Central memory CD8-positive, alpha-beta T cell (primary cell): Measurements from ENCODE around the gene ARID1B.
A peak's percentile ranks its signal among the peaks of the same experiment; 100 is the strongest.

Experiments
- ATAC-seq: fragments of 150-1000 bp; cut with Tn5 transposase; replicated peaks from 2 replicates; pipeline ENCODE4 v1.10.0; 2022; ENCODE audit warnings: mild to moderate bottlenecking, moderate FRiP score, moderate number of reproducible peaks; ENCODE audit not compliant: poor library complexity, severe bottlenecking; ENCODE audit errors: extremely low read depth
- DNase-seq, 2 donors: peaks; one replicate each; pipeline ENCODE4 v3.0.0; 2021; ENCODE audit warnings: low spot score in 2 of 2
- H3K27ac Mint-ChIP-seq: one replicate; pipeline ENCODE4 v1.8.0; 2022; ENCODE audit warnings: low read depth, mild to moderate bottlenecking, moderate library complexity, mixed read lengths
- H3K27me3 Mint-ChIP-seq: one replicate; pipeline ENCODE4 v1.8.0; 2022; ENCODE audit warnings: mixed read lengths
- H3K36me3 Mint-ChIP-seq: one replicate; pipeline ENCODE4 v1.8.0; 2022; ENCODE audit warnings: mild to moderate bottlenecking, moderate library complexity, mixed read lengths; ENCODE audit not compliant: insufficient read depth
- H3K4me1 Mint-ChIP-seq: one replicate; pipeline ENCODE4 v1.8.0; 2022; ENCODE audit warnings: mixed read lengths
- H3K4me3 Mint-ChIP-seq: one replicate; pipeline ENCODE4 v1.8.0; 2022; ENCODE audit warnings: mild to moderate bottlenecking, moderate library complexity, mixed read lengths
- H3K9me3 Mint-ChIP-seq: one replicate; pipeline ENCODE4 v1.8.0; 2022; ENCODE audit warnings: mixed read lengths

The ARID1B gene

GRCh38 chr6:157244780-157245179 lies 467.6 kb downstream of the ARID1B start:
- DNase-seq (no peak), ATAC-seq (no peak)
- H3K9me3 Mint-ChIP-seq: peaks cover 5% of the 10 kb centered on the region
- no peak overlapping the region for H3K4me3 Mint-ChIP-seq
- no peak overlapping the region for H3K27ac Mint-ChIP-seq
- H3K4me1 Mint-ChIP-seq: peaks cover 10% of the 10 kb centered on the region
- H3K27me3 Mint-ChIP-seq: peaks cover 42% of the 10 kb centered on the region
- H3K36me3 Mint-ChIP-seq: no peaks in the 10 kb centered on the region

DNA sequence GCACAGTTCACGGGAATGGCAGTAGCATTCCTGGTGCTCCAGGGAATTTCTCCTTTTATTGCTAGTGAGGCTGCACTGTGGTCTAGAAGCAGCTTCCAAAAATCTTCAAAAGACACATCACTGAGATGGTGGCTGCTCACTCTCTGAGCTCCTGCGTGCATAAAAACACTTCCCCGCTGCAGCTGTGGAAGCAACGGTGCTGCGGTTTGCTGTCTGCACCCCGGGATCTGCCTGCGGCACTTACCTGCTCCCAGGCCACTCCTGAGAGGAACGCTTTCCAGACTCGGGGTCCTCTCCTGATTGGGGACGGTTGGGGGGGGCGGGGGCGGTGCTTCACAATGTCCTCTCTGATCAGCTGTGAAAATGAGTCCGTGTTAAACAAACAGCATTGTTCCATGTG lies 468.3 kb downstream of the ARID1B start:
- no peak overlapping the region for H3K27ac Mint-ChIP-seq
- no peak overlapping the region for H3K4me3 Mint-ChIP-seq
- peaks cover 10% of the 10 kb centered on the region for H3K4me1 Mint-ChIP-seq
- H3K27me3 Mint-ChIP-seq: peaks cover 42% of the 10 kb centered on the region
- H3K36me3 Mint-ChIP-seq: no peaks in the 10 kb centered on the region
- DNase-seq: no peak
- peaks cover 5% of the 10 kb centered on the region for H3K9me3 Mint-ChIP-seq
- no peak for ATAC-seq

- H3K36me3 Mint-ChIP-seq: no peaks in the 10 kb centered on the region
- peaks cover 42% of the 10 kb centered on the region for H3K27me3 Mint-ChIP-seq
- no peak overlapping the region for H3K27ac Mint-ChIP-seq
- H3K9me3 Mint-ChIP-seq: peaks cover 5% of the 10 kb centered on the region
- DNase-seq: no peak
- H3K4me1 Mint-ChIP-seq: peaks cover 10% of the 10 kb centered on the region
- no peak overlapping the region for H3K4me3 Mint-ChIP-seq
- no peak for ATAC-seq
Observed at GRCh38 chr6:157246048-157246630, 469.0 kb downstream of the ARID1B start.

GRCh38 chr6:157246771-157247484 lies 469.8 kb downstream of the ARID1B start:
- Mint-ChIP-seq H3K4me3 (no peak overlapping the region), H3K27ac (no peak overlapping the region), H3K9me3 (peaks cover 5% of the 10 kb centered on the region), H3K27me3 (peaks cover 44% of the 10 kb centered on the region), H3K4me1 (peaks cover 10% of the 10 kb centered on the region), H3K36me3 (no peaks in the 10 kb centered on the region)
- ATAC-seq (no peak), DNase-seq (no peak)

- no peak overlapping the region for H3K27ac Mint-ChIP-seq
Observed at GRCh38 chr6:157248264-157248663, 471.1 kb downstream of the ARID1B start.

GRCh38 chr6:157249826-157250225 lies 472.6 kb downstream of the ARID1B start:
- DNase-seq: no peak
- Mint-ChIP-seq H3K9me3 (no peaks in the 10 kb centered on the region), H3K27me3 (peaks cover 36% of the 10 kb centered on the region), H3K4me3 (no peak overlapping the region), H3K4me1 (peaks cover 8% of the 10 kb centered on the region), H3K36me3 (no peaks in the 10 kb centered on the region), H3K27ac (no peak overlapping the region)
- no peak for ATAC-seq

More at GRCh38 chr6:157248264-157248663, 471.1 kb downstream of the ARID1B start:
- Mint-ChIP-seq H3K4me3 (no peak overlapping the region), H3K4me1 (peaks cover 6% of the 10 kb centered on the region), H3K9me3 (peaks cover 5% of the 10 kb centered on the region), H3K27me3 (peaks cover 39% of the 10 kb centered on the region), H3K36me3 (no peaks in the 10 kb centered on the region)
- DNase-seq: no peak
- ATAC-seq: no peak

DNA sequence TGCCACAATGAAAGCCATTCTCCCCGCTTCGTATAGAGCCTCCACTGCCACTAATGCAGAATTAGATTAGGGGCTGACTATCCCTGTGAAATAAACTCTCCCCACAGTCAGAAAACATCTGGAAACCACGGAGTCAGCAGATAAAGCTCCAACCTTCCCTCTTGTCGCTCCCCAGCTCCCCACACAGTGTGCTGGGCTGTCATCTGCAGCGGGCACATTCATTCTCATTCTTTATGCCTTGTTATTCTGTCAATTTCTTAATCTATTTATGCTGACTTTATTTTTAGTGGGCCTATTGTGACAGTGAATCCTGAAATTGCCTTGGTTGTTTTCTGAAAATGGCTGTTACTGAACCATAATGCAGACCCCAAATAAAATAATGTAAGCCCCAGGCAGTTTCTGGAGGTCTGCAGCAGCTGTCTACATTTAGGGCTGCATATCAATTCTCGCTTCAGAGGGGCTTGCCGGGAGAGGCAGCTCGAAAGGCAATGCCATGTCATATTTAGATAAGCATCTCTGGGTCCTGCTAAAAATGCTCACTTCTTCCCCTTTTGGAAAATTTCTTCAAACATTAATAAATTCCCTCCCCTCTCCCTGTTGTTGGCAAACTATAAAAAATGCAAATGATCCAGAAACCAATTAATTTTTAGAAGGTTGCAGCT lies 474.5 kb downstream of the ARID1B start:
- Mint-ChIP-seq H3K4me3 (no peak overlapping the region), H3K27ac (no peak overlapping the region), H3K36me3 (no peaks in the 10 kb centered on the region), H3K4me1 (peaks cover 17% of the 10 kb centered on the region), H3K27me3 (peaks cover 50% of the 10 kb centered on the region), H3K9me3 (no peaks in the 10 kb centered on the region)
- DNase-seq (no peak), ATAC-seq (no peak)

DNA sequence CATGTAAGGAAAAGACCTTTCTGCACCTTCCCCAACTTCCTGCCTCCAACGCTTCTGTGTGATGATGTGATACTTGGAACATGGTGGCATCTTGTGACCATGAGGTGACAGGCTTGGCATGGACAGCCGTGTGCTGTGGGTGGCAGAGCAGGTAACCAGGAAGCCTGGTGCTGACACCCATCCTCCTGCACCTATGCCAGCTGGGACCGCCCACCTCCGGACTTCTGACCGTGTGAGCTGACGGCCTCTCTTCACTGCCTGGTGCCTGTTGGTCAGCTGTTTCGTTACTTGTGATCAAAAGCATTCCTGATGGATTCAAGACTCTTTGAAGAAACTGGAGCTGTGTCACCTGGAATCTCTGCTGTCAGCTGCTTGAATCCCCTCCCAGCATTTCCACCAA lies 475.8 kb downstream of the ARID1B start:
- Mint-ChIP-seq H3K36me3 (no peaks in the 10 kb centered on the region), H3K9me3 (no peaks in the 10 kb centered on the region), H3K27me3 (peaks cover 45% of the 10 kb centered on the region), H3K4me1 (peaks cover 22% of the 10 kb centered on the region), H3K4me3 (no peak overlapping the region), H3K27ac (no peak overlapping the region)
- DNase-seq: no peak
- ATAC-seq: no peak

GRCh38 chr6:157253699-157254098 lies 476.5 kb downstream of the ARID1B start:
- H3K27me3 Mint-ChIP-seq: peaks cover 45% of the 10 kb centered on the region
- H3K27ac Mint-ChIP-seq: no peak overlapping the region
- H3K4me3 Mint-ChIP-seq: no peak overlapping the region
- H3K9me3 Mint-ChIP-seq: no peaks in the 10 kb centered on the region
- peaks cover 2% of the 10 kb centered on the region for H3K36me3 Mint-ChIP-seq
- ATAC-seq (no peak), DNase-seq (no peak)
- peaks cover 24% of the 10 kb centered on the region for H3K4me1 Mint-ChIP-seq

- peaks cover 45% of the 10 kb centered on the region for H3K27me3 Mint-ChIP-seq
- no peaks in the 10 kb centered on the region for H3K9me3 Mint-ChIP-seq
Observed at GRCh38 chr6:157254538-157254937, 477.4 kb downstream of the ARID1B start.

DNA sequence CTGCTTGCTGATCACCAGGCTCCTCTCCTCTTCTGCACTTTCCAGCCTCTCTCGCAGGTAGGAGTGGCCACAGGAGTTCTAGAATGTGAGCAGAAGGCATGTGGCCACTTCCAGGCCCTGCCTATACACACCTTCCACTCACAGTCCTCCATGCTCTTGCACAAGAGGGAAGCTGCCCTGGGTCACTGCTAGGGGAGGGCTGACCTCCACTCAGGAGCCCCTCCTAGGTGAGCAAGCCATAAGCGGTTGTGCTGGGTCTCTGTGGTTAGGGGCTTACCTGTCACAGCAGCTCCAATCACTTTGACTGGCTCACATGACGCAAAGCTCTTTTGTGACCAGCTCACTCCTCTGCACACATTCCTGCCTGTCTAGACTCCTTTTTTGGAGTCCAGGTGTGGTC lies 477.9 kb downstream of the ARID1B start:
- H3K4me3 Mint-ChIP-seq: no peak overlapping the region
- no peaks in the 10 kb centered on the region for H3K9me3 Mint-ChIP-seq
- H3K4me1 Mint-ChIP-seq: peaks cover 31% of the 10 kb centered on the region
- ATAC-seq (no peak), DNase-seq (no peak)
- H3K36me3 Mint-ChIP-seq: peaks cover 5% of the 10 kb centered on the region
- H3K27me3 Mint-ChIP-seq: peaks cover 45% of the 10 kb centered on the region
- no peak overlapping the region for H3K27ac Mint-ChIP-seq

More at GRCh38 chr6:157254538-157254937, 477.4 kb downstream of the ARID1B start:
- ATAC-seq (no peak), DNase-seq (no peak)
- Mint-ChIP-seq H3K27ac (no peak overlapping the region), H3K4me1 (peaks cover 31% of the 10 kb centered on the region), H3K4me3 (no peak overlapping the region), H3K36me3 (peaks cover 5% of the 10 kb centered on the region)

DNA sequence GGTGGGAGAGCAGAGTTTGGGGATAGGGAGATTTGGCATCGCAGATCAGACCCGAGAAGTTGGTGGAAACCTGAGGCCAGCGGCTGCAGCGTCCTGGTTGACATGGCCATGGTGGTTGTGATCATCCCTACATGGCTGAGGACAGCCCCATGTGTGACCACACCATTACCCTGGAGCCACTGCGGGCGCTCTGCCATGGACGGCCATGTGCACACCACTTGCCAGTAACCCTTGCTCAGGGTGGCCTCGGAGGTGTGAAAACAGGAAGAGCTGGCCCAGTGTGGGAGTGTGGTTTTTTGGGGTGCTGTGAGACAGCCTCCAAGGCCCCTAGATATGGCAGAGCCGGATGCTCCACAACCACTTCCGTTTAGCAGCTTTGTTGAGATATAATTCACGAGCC lies 481.7 kb downstream of the ARID1B start:
- H3K9me3 Mint-ChIP-seq: no peaks in the 10 kb centered on the region
- peaks cover 29% of the 10 kb centered on the region for H3K4me1 Mint-ChIP-seq
- DNase-seq: peak in 1 of 2 donors; percentile 33
- H3K4me3 Mint-ChIP-seq: peak overlapping the region; percentile 39
- ATAC-seq: peak; percentile 92
- H3K36me3 Mint-ChIP-seq: peaks cover 5% of the 10 kb centered on the region
- no peak overlapping the region for H3K27ac Mint-ChIP-seq
- H3K27me3 Mint-ChIP-seq: peaks cover 26% of the 10 kb centered on the region

DNA sequence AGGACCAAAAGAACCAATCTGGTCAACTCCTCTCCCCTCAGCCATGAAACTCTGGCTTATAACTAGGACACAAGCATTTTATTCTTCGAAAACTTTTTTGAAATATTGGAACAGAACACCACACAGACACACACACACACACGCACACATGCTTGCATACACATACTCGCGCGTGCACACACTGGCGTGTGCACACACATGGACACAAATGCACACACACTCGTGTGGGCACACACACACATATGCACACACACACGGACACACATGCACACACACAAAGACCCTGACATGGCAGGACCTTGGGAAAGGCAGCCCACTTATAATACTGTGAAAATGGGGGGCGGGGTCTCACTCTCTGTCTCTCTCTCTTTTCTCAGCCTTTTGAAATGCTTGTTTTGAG lies 482.3 kb downstream of the ARID1B start:
- DNase-seq (no peak), ATAC-seq (no peak)
- H3K9me3 Mint-ChIP-seq: no peaks in the 10 kb centered on the region
- peak overlapping the region; percentile 39 for H3K4me3 Mint-ChIP-seq
- H3K27me3 Mint-ChIP-seq: peaks cover 20% of the 10 kb centered on the region
- H3K27ac Mint-ChIP-seq: no peak overlapping the region
- peaks cover 24% of the 10 kb centered on the region for H3K4me1 Mint-ChIP-seq
- peaks cover 5% of the 10 kb centered on the region for H3K36me3 Mint-ChIP-seq
